Measurements from ENCODE around the gene B3GNT7.
"Not testable (repeated sequence)": the region's sequence is repeated elsewhere in the genome, so short reads cannot be mapped to it uniquely, and the experiment has no call there.

The B3GNT7 gene

DNA sequence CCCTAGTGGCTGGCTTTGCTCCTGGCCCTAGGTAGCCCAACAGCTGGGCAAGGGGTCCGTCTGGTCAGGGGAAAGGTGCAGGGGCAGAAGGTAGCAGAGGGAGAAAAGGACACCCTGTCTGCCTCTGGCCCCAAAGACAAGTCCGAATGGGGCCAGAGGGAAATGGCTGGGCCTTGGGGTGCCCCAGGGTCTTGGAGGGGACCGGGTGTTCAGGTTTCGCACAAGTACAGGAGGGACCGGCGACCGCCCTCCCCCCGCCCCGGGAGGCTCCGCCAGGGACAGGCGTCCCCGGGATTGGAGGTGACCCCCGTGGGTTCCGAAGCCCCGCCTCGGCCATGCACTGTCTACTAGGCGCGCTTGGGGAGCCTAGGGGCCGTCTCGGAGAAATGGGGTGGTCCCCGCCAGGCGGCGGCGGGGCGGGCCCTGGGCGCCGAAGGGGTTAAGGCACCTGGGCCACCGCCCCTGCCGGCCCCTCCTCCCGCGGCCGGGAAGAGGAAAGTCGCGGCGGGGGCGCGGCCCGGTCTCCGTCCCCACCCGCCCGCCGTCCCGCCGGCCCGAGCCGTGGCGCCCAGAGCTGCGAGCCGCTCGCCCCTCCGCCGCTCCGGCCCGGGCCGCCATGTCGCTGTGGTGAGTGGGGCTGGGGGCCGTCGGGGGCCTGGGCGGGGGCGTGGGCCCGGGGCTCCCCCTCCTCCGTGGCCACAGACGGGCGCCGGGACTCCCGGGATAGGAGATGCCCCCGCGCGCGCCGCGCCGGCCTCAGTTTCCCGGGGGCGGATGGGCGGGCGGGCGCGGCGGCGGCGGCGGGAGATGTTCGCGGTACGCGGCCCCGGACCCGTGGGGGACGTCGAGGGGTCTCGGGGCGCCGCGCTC lies at the start of gene B3GNT7:
Gene B3GNT7 (plus strand): TSS at position 523 of the 870 bp plus-strand sequence. CDS start 94 bp downstream, at position 617.
- no peak for DNase-seq (ENCODE audit: low spot score)

GRCh38 chr2:231347081-231347480 lies 48.4 kb upstream of the B3GNT7 start:
- peak; percentile 60 for DNase-seq (ENCODE audit: low spot score)

DNA sequence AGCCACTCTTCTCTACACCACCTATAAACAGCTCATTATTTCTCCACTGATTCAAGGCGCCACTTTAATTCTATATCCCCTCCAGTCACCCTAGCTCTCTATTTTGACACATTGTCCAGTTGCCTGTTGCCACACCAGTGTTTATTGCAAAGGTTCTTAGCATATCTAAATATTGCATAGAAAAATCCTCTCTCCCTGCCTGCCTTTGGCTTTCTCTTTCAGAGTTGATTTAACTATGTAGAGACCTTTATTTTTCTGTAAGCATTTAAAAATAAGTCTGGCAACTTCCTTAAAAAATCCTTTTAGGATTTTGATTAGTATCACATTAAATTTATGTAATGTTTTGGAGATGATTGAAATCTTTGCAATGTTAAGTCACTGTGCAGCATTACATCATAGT lies 47.9 kb upstream of the B3GNT7 start:
- DNase-seq (ENCODE audit: low spot score), result no peak

DNA sequence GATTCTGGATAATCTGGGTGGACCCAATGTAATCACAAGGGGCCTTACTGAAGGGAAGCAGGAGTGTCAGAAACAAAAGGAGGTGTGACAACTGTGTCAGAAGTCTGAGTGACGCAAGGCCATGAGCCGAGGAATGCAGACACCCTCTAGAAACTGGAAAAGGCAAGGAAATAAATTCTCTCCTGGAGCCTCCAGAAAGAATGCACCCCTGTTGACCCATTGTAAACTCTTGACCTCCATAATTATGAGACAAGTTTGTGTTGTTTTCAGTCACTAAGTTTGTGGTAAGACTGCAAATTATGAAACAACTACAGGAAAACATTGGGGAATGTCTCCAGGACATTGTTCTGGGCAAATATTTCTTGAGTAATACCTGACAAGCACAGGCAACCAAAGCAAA lies 47.3 kb upstream of the B3GNT7 start:
- no peak for DNase-seq (ENCODE audit: low spot score)

DNA sequence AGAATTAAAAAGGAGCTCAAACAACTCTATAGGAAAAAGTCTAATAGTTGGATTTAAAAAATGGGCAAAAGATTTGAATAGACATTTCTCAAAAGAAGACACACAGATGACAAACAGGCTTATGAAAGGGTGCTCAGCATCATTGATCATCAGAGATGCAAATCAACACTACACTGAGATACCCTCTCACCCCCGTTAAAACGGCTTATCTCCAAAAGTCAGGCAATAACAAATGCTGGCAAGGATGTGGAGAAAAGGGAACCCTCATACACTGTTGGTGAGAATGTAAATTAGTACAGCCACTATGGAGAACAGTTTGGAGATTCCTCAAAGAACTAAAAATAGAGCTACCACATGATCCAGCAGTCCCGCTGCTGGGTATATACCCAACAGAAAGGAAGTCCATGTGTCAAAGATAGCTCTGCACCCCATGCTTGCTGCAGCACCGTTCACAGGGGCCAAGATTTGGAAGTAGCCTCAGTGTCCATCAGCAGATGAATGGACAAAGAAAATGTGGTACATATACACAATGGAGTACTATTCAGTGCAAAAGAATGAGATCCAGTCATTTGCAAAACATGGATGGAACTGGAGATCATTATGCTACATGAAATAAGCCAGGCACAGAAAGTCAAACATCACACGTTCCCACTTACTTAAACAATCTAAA lies 46.7 kb upstream of the B3GNT7 start:
- no peak for DNase-seq (ENCODE audit: low spot score)

GRCh38 chr2:231349374-231349735 lies 46.2 kb upstream of the B3GNT7 start:
- not testable (repeated sequence) for DNase-seq (ENCODE audit: low spot score)

- no peak for DNase-seq (ENCODE audit: low spot score)
Measured at GRCh38 chr2:231351648-231352047, 43.9 kb upstream of the B3GNT7 start.

DNA sequence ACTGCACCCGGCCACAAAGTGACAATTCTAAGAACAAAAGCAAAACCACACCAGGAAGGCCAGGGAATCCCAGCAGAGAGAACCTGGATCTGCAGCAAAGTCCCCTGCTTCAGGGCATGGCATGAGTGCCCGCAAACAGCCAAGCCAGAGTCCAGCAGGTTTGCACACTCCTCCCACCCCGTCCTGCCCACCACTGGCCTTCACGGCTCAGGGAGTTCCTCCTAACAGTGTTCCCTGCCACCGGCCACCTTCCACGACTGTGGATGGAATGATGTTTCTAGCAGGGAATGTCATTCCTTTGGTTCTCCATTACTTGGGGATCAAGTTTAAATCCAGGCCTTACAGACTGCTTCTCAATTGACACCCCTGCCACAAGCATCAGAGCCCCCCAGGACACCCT lies 42.0 kb upstream of the B3GNT7 start:
- DNase-seq (ENCODE audit: low spot score), result no peak

DNA sequence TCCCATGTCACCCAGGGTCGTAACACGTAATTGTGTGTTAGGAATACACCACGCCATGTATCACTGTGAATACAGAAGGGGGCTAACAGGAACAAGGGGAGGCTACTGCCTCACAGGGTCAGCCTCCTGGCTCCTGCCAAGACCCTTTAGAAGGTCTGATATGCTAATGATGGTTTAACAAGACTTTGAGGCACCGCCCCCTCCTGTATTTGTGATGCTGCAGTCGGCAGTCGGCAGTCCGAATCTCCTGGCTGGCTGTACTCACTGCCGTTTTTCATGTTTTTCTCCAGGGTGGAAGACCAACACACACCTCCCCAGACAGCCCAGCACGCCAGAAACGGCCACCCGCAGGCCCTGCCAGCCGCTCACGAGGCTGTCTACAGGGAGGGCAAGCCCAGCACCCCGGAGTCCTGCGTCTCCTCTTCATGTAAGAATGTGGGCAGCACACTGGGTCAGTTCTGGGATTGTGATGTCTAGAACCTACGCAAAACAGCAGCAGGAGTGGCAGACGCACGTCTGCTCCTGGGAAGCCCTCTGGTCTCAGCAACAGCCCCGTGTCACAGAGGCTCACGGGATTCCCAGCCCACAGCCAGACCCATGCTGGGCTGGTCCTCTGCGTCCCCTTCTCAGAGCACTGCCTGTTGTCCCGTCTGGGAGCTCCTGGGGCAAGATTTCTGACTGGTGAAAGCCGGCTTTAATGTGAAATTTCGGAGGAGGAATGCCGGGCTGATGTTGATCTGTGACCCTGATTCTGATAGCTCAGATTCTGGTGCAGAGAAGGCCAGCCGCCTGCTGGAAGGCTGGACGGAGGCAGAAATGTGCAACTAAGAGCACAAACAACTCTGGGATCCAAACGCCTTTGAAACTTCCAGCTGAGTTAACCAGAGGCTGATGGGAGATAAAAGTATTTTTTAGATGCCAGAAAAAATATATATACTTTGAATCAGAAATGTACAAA lies 39.7 kb upstream of the B3GNT7 start:
- no peak for DNase-seq (ENCODE audit: low spot score)

- no peak for DNase-seq (ENCODE audit: low spot score)
Measured at GRCh38 chr2:231356466-231356844, 39.1 kb upstream of the B3GNT7 start.

DNA sequence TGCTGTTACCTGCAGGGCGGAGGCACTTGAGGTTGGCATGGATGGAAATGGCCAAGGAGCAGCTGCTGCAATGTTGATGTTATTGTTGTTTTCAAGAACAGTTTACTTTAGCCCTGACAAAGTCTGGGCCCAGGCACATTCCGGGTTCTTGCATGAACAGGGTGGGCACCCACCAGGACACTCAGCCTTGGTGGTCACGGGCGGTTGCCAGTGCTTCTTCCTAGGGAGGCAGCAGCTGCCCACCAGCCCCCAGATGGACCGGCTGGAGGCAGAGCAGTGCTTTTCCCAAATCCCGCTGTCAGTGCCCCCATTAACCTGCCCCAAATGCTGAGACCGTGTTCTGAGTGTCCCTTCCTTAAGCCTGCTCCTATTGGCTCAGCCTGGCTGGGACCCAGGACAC lies 38.5 kb upstream of the B3GNT7 start:
- DNase-seq (ENCODE audit: low spot score), result no peak

DNA sequence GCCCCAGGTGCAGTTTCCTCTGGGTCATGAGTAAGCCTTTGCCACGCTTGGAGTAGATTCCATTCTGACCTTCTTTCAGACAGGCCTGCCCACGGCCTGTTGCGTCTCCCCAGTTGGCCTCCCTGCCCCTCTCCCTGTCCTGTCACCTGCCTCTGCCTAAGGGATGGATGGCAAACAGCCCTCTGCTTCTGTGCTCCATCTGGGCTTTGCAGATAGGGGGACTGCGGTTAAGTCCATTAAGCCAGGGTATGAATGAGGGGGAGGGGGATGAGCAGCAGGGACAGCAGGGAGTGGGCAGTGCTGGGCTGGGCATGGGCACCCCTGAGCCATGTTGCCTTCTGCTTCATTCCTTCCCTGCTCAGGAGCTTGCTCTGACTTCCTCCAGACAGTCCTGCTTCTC lies 37.6 kb upstream of the B3GNT7 start:
- DNase-seq (ENCODE audit: low spot score), result no peak

- DNase-seq (ENCODE audit: low spot score), result no peak
Measured at GRCh38 chr2:231359441-231359840, 36.1 kb upstream of the B3GNT7 start.

GRCh38 chr2:231359948-231360347 lies 35.6 kb upstream of the B3GNT7 start:
- no peak for DNase-seq (ENCODE audit: low spot score)

DNA sequence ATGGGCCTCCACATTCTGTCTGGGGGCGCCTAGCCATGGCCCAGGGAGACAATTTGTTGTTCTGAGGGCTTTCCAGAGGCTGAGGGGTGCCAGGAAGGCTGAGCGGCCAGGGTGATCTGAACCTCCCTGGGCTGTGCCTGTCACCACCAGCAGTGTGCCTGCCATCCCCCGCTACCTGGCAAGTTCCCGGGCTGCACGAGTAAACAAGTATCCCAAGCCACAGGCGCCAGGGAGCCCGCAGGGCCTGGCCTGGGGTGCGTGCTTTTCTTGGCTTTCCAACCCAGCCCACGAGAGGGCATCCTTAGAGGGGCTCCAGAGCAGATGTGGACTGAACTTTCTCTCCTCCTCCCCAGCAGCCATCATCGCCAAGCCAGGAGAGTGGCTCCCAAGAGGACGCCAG lies 35.1 kb upstream of the B3GNT7 start:
- no peak for DNase-seq (ENCODE audit: low spot score)

DNA sequence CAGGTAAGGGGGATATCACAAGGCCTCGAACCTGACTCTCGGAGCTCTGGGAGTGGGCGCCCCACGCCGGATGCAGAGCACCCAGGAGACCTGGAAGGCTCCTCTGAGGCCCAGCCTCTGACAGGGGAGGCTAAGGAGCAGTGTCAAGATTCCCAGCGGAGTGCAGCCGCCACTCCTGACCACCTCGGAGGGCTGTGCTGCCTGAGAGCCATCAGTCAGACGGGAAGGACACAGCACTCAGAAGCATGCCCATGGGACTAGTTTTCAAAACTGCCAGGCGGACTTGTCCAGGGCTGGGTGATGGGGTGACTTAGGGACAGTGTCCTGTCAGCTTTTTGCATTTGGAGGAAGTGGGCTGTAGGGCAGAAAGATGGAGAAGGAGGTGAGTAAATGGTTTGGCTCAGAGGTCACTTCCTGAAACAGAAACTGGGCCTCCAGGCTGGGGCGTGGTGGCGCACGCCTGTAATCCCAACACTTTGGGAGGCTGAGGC lies 34.6 kb upstream of the B3GNT7 start:
- DNase-seq (ENCODE audit: low spot score), result no peak

DNA sequence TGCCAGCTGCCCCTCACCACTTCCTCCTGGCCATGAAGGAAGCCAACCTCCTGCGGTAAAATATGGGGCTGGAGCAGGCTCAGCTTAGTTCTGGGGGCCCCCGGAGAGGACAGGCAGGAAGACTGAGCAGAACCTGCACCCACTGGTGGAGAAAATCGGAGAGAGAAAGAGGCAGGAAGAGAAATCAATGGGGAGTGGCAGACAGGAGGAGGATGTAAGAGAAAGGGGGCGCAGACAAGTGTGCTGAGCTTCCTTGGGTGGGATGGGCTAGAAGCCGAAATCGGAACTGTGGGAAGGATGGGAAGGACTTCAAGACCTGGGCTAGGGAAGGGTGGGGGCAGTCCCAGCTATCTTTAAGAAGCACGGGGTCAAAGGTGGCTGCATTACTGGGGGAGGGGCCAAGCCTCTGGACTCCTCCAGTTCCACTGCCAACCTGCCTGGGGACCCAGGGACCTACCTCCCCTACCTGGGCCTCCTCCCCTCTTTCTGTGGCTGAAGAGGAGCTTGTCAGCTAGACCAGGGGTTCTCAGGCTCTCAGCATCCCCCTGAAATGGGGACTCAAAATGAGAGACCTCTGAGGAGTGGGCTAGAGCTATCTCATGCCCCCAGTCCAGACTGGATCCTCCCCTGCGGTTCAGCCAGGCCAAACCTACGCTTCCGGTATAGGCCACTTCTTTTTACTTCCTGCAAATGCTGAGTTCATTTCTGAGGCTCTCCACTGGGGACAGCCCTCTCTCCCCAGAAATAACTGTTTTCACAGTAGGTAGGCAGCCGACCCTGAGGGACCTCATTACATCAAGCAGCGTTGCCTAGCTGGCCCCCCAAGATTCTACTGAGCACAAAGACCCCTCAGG lies 33.6 kb upstream of the B3GNT7 start:
- DNase-seq (ENCODE audit: low spot score), result no peak

DNA sequence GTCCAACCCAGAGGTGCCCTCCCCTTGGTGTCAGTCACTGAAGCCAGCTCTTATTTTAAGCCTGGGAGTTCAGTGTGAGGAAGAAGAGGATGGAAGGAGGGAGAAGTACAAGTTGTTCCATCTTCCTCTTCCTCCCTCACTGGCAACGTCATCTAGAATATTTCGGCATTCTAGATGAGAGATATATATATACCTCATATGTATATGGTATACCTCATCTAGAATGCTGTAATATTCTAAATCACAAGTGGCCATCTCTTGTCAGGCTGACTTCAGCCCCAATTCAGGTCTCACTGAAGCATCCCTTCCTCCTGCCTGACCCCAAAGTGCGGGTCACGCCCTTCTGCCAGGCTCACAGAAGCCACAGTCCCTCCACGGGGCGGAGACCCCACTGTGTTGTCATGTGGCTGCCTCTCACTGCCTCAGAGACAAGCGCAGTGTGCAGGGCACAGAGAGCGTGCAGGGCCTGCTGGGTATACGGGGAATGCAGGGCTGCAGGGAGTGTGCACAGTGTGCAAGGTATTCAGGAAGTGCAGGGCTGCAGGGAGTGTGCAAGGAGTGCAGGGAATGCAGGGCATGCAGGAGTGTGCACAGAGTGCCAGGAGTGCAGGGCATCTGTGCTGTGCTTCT lies 32.8 kb upstream of the B3GNT7 start:
- DNase-seq (ENCODE audit: low spot score), result no peak

GRCh38 chr2:231364061-231364460 lies 31.4 kb upstream of the B3GNT7 start:
- no peak for DNase-seq (ENCODE audit: low spot score)

GRCh38 chr2:231364961-231365810 lies 30.3 kb upstream of the B3GNT7 start:
- no peak for DNase-seq (ENCODE audit: low spot score)

Data from hematopoietic multipotent progenitor cell treated with erythropoietin and hydrocortisone succinate and interleukin-3 and kit ligand, for 17 days (in vitro differentiated cells).